ENCODE data around the gene KCND2.

Gene KCND2

DNA sequence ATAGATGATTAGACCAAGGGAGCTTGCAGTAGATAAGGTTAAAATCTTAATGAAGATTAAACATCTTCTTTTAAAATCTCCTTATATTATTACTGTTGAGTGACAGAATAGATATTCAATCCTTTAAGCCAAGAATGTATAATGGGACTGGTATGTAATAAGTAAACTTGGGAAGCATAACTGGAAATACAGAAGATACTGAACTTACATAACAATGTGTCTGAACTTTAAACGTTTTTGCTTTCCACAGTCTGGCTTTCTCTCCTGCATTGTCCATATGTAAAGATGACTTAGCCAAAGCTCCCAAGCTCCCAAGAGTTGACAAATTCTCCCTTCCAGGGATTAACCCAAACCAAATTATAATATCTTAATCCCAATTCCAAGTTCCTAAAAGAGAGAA, 129.8 kb downstream of the KCND2 start:
- H3K4me3 ChIP-seq: no peak overlapping the region
- H3K27ac ChIP-seq: no peak overlapping the region

DNA sequence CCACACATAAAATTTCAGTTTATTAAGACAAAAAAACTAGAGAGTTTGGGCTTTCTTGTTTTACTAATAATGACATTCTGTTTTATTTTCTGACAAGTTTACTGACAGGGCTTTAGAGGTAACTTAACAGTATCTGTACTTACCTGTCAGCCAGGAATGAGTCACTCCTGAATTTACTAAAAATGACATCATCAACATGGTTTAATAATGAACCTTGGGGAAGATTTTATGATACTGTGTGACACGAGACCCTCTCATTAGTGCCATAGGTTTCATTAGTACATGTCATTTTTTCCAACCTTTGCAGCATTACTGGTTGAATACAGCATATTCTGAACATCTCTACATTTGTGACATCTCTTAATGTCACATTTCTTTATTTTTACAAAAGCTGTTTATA, 131.1 kb downstream of the KCND2 start:
- no peak overlapping the region for H3K27ac ChIP-seq
- no peak overlapping the region for H3K4me3 ChIP-seq

DNA sequence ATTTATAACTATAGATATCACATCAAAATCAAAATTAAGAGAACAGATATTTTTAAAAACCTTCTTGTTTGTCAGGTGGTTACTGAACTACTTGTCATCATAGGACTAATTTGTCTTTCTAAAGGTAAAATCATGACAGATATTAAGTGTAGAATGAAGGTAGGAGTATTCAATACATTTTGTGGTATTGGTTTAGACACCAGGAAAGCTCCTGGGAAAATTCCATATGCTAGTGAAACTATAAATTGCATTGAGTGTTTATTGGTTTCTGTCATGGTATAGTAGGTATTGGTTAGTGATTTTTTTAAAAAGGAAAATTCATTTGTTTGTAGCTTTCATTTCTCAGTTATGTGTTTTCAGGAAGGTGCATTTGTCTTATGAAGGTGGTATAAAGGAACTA, 132.7 kb downstream of the KCND2 start:
- no peak overlapping the region for H3K4me3 ChIP-seq

DNA sequence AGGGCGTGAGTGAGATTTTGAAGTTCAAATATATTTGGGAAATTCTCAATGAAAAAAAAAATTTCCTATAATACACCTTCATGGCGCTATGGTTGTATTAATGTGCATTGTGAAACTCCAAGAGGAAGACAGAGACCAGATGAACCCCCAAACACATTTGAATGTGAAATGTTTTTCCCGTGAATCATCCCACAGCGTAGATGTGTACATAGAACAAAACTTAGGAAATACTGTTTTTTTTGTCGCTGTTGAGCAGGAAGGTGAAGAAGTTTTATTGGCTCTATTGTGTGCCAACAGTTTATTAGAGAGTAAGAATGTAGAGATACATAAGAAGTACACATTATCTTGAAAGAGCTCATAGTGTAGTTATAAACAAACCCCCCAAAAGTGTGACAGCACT, 134.0 kb downstream of the KCND2 start:
- Histone ChIP-seq H3K4me3 (no peak overlapping the region), H3K27ac (no peak overlapping the region)

More for the DNA sequence above, 132.7 kb downstream of the KCND2 start:
- no peak overlapping the region for H3K27ac ChIP-seq

DNA sequence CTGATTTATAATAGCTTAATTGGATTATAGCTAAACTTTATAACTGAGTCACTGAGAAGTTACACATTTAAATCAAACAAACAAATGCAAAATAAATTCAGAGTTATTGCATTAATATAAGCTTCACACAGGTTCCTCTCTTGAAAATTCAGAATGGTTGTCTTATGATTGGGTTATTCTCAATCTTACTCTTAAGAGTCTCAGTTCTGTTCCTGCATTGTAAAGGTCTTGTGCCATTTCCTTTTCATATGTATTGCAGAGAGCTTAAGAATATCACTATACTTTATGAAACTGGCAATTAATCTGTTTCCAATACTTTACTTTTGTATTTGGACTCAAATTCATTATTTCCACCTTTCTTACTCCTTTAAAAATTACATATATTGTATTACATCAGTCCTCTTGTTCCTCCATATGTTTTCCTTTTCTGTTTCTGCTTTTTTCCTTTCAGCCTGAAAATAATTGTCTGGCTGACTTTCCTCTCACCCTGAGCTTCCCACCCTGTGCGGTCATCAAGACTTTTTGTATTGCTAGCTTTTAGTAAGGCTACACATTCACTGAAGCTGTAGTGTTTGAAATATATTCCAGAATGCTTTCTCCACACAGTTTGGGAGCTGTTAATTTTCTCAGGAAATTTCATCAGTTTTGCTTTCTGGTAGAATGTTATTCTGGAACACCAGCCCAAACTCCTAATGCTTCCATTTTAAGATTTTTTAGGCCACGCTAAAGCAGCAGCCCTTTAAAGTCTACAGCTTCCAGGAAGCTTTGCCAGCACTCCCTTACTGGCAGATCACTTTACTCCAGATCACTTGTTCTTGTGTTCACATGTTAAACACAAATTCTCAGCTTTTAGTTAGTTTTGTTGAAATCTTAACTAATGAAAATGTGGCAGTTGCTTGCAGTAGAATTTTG, 139.4 kb downstream of the KCND2 start:
- Histone ChIP-seq H3K4me3 (no peak overlapping the region), H3K27ac (no peak overlapping the region)

DNA sequence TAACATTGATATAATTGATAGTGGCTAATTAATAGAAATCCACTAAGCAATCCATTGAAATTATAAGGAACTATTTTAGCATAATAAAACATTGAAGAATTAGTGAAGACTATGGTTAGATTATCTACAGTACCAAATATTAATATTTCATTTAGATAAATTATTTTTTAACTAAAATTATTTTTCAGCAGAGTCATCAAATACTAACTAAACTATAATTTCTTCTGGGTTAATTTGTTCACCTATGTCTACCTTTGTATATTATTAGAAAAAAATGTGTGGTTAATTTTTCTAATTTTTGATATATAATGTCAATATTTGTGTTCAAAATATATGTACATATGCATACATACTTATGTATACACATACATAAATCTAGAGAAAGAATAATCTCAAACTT, 140.2 kb downstream of the KCND2 start:
- Histone ChIP-seq H3K4me3 (no peak overlapping the region), H3K27ac (no peak overlapping the region)

DNA sequence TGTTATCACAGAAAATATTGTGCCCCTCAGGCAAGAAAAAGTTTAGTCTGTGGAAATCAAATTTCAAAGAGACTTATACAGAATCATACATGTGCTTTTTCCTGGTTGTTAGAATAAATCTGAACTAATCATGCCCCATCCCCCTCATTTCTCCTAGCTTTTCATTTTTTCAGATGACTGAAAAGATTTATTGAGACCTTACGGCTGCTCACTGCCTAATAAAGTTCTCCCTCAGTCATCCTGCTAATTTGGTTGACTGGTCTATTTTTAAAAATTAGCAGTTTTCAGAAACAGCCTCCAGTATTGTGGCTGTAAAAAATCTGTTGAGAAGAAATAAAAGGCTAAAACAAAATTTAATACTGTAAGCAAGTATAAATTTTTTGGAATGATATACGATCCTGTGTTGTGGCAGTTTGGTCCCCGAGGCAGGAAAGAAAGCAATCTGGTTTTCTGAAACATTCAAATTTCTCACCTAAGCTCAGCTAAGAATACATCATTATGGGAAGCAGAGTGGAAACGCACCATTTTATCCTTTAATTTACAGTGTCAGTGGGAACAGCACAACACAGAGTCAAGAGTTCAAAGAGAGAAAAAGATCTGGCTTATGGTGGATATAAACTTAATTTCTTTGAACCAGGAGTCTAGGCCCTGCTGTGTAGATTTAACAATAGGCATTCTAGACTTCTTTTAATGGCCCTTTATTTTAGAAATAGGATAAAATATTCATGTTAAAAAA, 144.4 kb downstream of the KCND2 start:
- H3K27ac ChIP-seq: no peak overlapping the region

DNA sequence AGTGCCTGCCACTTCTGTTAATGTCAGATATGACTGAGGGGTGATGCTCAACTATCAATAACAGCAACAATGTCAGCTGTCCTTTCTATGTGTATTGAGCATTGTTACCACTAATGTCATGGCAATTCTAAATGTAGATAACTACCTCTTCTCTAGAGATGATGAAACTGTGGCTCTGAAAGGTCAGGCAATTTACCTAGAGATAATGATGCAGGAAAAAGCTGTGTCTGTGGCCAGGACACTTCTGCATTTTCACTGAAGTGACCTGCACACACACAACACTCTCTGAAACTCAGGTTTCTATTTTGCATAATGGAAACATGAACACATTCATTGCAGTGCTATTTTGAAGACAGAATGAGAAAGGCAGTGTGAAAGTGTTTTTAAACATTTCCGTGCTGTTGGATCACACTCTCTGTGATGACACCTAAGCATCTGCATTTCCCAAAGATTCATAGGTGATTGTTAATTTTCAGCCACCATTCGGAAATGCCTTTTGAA, 148.2 kb downstream of the KCND2 start:
- Histone ChIP-seq H3K27ac (no peak overlapping the region), H3K4me3 (no peak overlapping the region)

More for the DNA sequence above, 144.4 kb downstream of the KCND2 start:
- no peak overlapping the region for H3K4me3 ChIP-seq

DNA sequence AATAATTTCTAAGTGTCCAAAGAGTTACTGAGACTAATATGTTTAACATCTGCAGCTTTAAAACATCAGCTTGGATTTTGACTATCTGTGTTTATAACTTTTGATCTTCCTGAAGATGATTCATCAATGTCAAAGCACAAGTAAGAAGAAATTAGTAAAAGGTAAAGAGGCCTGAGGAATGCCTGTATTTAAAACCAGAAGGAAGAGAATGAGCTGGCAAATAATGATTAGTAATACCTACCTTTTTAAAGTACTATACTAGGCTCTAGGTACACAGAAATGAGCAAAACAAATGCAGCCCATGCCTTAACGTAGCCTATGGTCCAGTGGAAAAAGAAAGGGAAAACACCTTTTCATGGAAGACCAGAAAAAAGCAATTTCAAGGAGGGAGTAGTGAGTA, 158.0 kb downstream of the KCND2 start:
- Histone ChIP-seq H3K4me3 (no peak overlapping the region), H3K27ac (no peak overlapping the region)

DNA sequence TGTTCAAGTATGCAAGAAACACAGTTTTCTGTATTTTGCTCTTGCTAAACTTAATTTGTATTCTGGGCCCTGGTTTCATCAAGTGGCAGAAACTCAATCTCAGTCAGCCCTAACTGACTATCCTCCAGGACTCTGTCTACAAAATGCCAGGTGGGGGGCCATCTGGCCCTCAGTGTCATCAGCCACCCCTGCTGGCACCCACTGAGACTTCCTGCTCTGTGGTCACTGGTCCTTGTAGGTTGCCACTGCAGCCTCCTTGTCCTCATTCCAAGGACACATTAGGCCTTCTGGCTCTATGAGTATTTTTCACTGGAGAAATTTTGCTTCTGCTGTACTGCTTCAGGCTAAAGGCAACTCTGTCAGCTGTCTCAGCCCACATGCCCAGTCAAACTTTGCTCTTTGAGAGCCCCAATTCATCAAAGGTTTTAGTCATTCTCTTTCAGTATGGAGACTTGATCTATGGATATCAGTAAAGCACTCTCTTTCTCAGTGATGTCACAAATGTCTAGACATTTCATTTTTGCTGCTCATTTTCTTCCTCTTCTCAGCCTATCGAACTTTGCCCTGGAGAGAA, 163.6 kb downstream of the KCND2 start:
- Histone ChIP-seq H3K4me3 (no peak overlapping the region), H3K27ac (no peak overlapping the region)

DNA sequence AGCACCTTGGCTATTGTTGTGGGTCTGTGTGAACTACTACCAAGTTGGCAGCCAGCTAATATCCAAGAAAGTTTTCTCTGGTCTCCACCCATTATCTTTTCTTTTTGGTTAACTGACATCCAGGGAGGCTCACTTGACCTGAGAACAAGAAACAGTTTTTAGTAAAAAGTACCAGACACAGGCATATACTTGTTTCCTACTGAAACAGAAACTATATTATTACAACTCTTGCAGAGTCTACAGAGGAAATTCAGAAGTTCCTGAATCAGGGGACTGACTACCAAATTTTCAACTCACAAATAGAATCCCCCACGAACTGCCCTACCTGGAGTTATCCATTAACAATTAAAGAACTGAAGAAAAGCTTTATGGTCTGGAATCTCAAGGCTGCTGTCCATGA, 168.9 kb downstream of the KCND2 start:
- no peak overlapping the region for H3K4me3 ChIP-seq
- H3K27ac ChIP-seq: no peak overlapping the region

DNA sequence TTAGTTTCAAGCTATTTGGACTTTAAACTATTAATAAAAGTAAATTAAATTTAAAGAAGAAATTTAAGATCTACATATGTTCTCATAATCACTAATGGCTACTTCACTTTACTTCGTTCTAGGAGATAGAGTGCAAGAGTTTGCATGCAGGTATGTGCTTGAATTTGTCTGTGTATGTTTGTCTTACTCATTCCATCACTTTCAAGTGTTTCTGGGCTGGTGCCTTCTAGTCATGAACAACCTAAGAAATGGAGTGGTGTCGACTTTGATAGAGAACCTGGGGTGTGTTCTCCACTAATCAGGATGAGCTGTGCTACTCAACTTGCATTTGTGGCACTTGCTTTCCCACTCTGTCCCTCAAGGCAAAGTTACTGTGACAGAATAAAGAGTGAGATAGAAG, 169.9 kb downstream of the KCND2 start:
- H3K4me3 ChIP-seq: no peak overlapping the region
- no peak overlapping the region for H3K27ac ChIP-seq

DNA sequence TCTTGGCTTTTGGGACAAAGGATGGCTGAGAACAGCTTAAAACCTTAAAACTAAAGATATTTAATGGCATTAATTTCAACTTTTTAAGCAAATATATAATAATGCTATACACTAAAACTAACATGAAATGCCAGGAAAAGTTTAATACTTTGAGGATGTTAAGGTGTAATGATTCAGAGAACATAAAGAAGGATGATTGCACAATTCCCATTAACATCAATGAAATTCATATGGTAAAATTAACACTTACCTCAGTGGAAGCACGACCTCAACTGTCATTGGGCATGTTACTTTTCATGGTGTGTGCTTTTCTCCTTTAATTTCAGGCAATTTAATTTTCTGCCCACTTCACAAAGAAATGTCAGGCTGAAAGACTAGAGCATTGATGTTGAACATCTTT, 171.7 kb downstream of the KCND2 start:
- Histone ChIP-seq H3K4me3 (no peak overlapping the region), H3K27ac (no peak overlapping the region)

DNA sequence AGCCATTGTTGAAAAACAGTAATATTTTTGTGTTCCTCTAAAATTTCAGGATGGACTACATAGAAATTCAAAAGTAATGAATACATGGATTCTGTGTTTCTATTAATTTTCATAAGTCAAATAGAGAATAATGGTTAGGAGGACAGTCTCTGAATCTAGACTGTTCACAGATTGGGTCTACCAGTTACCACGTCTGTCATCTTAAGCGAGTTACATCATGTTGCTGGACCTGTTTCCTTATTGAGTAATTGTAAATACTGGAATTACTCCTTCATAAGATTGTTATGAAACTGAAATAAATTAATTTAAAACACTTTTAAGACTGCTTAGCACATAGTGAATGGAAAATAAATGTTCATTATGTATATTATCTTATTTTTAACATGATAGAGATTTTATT, 172.3 kb downstream of the KCND2 start:
- no peak overlapping the region for H3K4me3 ChIP-seq
- no peak overlapping the region for H3K27ac ChIP-seq

DNA sequence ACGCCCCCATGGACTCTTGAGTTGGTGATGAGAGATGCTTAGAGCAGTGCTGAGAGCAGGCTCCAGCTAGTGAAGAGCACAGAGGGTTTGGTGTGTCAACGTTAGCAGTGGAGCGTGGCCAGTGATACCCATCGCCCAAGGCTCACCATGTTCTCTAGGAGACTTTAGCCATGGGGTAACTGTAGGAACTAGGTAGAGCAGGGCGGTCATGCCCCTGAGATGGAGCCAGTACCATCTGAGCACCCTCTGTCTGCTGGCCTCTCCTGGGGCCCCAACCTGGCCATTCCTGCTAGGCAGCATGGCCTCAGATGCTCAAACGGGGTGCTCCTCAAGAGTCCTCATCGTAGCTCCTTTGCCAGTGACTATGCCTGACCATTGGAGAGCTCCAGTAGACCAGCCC, 179.7 kb downstream of the KCND2 start:
- Histone ChIP-seq H3K4me3 (no peak overlapping the region), H3K27ac (no peak overlapping the region)

DNA sequence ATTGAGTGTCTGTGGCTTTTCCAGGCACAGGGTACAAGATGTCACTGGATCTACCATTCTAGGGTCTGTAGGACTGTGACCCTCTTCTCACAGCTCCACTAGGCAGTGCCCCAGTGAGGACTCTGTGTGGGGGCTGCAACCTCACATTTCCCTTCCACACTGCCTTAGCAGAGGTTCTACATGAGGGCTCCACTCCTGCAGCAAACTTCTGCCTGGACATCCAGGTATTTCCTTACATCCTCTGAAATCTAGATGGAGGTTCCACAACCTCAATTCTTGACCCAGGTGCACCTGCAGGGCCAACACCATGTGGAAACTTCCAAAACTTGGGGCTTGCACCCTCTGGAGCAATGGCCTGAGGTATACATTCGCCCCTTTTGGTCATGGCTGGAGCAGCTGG, 183.7 kb downstream of the KCND2 start:
- no peak overlapping the region for H3K27ac ChIP-seq
- no peak overlapping the region for H3K4me3 ChIP-seq

DNA sequence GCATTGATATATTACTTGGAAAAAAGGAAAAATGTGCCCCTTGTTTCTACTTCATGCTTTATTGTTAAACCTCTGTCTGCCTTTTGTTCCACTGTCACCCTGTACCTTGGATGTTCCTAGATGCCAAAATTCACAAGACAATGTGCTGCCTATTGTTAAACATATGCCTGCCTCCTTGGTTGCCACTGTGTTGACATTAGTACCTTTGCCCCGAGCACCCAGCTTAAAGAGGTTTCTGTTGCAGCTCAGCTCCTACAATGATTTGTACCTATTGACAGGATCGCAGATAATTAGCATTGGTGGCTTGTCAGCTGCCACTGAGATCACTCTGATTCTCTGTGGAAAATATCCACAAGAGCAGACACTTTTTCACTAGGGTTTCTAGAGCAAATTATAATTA, 188.0 kb downstream of the KCND2 start:
- Histone ChIP-seq H3K27ac (no peak overlapping the region), H3K4me3 (no peak overlapping the region)

DNA sequence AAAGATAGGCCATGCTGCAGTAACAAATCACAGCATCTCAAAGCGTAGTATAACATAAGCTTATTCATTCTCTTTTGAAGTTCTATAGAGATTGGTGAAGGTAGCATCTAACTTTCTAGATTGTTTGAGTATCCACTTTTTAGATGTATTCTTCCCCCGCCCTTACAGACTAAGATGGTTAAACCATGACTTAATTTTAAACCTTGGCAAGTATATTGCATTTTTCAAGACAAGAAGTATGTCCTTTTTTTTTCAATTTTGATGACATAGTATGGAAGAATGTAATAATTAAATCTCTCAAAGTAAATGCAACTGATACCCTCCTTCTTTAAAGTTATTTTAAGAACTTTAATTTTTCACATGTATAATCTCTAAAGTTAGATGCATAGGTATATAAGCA, 190.0 kb downstream of the KCND2 start:
- Histone ChIP-seq H3K27ac (no peak overlapping the region), H3K4me3 (no peak overlapping the region)

DNA sequence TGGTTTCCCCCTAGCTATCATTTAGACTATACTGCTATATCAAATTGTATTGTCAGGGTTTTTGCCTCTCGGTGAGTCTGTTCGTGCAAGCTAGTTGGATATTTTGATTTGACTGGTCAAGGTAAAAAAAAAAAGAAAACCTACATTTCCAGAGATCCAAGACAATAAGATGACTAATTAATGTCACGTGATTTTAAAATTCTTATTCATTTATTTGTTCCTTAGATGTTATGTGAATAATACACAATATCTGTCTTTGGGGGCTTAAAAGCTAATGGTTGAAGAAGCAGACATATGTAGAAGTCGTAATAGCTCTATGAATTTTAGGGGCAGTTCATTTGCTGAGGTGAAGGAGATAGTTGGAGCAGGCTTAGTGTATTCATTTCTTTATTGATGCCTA, 191.1 kb downstream of the KCND2 start:
- Histone ChIP-seq H3K4me3 (no peak overlapping the region), H3K27ac (no peak overlapping the region)

DNA sequence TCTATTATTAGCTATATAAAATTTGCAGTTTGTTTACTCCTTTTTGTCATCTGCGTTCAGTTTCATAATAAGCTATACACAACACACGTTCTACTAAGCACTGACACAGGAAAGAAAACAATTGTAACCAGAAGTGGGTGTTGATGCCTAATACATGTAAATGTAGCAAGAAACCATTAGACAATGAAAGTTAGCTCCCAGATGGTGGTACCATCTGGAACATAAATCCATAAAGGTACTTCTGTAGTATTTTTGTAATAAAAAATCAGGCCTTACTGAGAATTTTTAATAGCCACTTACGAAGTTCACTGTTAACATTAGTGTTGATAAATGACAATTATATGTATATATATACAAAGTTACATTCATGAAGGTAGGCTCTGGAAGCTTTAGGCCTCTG, 194.7 kb downstream of the KCND2 start:
- no peak overlapping the region for H3K27ac ChIP-seq
- H3K4me3 ChIP-seq: no peak overlapping the region

DNA sequence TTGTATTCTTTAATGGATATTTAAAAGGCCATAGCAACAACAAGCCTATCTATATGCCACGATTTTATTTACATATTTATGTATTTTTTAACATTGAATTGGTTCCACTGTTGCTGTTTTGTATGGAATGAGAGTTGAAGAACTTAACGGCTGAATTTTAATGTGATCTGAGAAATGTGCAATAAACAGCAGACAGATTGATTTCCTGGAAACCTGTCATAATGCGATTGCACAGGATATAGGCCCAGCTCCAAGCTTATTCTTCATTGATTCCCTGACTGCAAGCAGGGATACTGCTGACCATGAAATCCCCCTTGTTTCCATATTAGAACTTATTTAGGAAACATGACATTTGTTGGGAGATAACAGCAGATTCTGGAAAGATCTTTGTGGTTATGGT, 195.6 kb downstream of the KCND2 start:
- Histone ChIP-seq H3K4me3 (no peak overlapping the region), H3K27ac (no peak overlapping the region)
